ENCODE results near the gene FAM32A.
"Not testable (repeated sequence)": the region's sequence is repeated elsewhere in the genome, so short reads cannot be mapped to it uniquely, and the experiment has no call there.

GRCh38 chr19:16178866-16179265 is 6.3 kb upstream of the FAM32A start:
- not testable (repeated sequence) for TF ChIP-seq POLR2AphosphoS5 (IDR thresholded peaks at IDR 0.05; ENCODE audit: borderline replicate concordance, low read depth, low read length); EZH2 (IDR thresholded peaks at IDR 0.05); FOXP2 (optimal IDR thresholded peaks at IDR 0.05; ENCODE audit: control extremely low read depth, extremely low read length, insufficient read depth)

Data from SK-N-MC (cell line).